Gastroesophageal sphincter (tissue), 3 donors: ENCODE measurements around the gene NOTCH2.
"Not testable (repeated sequence)": the region's sequence is repeated elsewhere in the genome, so short reads cannot be mapped to it uniquely, and the experiment has no call there.

ENCODE experiments used
- POLR2A ChIP-seq, 2 donors: fragments of 450-650 bp; IDR thresholded peaks; one replicate each; pipeline ENCODE4 v1.6.1; 2017; ENCODE audit warnings: antibody characterized with exemption in 2 of 2, mild to moderate bottlenecking in 2 of 2, moderate library complexity in 1 of 2
- TF ChIP-seq, protein P1 (sequence below), 4 experiments: fragments of 200-600 bp in 2 of 4; fragments of 450-650 bp in 2 of 4; sonication (generic) in 1 of 4; IDR thresholded peaks; one replicate each; pipeline ENCODE4 v1.5.1; 2017 to 2019; ENCODE audit warnings: antibody characterized with exemption in 4 of 4, mild to moderate bottlenecking in 2 of 4, moderate library complexity in 2 of 4

DNA sequence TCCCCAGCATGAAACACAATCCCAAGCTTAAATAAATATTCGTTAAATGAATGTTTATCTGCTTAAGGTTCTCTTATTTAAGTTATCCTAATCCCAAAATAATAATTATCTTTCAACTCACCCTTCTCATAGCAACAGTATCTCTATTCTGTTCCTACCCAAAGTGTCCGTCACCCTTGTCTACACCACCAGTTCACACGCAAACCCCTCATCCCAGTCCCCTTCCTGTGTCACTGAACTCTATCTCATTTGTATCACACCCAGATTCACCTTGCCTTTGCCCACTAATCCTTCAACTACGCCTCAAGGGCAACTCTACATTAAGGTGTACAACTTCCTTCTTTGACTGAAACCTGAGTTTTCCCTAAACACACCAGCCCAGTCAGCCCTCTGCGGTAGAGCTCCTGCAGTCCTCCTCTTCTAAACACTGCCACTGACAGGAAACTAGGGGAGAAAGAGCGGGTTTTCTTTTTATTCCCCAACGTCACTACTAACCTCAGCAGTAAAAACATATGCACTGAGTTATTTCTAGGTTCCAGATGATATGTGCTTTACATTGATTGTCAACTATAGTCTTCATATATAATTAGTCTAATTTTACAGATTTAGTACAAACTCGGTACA is 92.2 kb downstream of the NOTCH2 start:
- TF ChIP-seq, protein P1, sequence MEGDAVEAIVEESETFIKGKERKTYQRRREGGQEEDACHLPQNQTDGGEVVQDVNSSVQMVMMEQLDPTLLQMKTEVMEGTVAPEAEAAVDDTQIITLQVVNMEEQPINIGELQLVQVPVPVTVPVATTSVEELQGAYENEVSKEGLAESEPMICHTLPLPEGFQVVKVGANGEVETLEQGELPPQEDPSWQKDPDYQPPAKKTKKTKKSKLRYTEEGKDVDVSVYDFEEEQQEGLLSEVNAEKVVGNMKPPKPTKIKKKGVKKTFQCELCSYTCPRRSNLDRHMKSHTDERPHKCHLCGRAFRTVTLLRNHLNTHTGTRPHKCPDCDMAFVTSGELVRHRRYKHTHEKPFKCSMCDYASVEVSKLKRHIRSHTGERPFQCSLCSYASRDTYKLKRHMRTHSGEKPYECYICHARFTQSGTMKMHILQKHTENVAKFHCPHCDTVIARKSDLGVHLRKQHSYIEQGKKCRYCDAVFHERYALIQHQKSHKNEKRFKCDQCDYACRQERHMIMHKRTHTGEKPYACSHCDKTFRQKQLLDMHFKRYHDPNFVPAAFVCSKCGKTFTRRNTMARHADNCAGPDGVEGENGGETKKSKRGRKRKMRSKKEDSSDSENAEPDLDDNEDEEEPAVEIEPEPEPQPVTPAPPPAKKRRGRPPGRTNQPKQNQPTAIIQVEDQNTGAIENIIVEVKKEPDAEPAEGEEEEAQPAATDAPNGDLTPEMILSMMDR (IDR thresholded peaks at IDR 0.05): not testable (repeated sequence)
- not testable (repeated sequence) for TF ChIP-seq POLR2A (IDR thresholded peaks at IDR 0.05)
